ENCODE results near the gene SULT2B1.

SULT2B1 gene

DNA sequence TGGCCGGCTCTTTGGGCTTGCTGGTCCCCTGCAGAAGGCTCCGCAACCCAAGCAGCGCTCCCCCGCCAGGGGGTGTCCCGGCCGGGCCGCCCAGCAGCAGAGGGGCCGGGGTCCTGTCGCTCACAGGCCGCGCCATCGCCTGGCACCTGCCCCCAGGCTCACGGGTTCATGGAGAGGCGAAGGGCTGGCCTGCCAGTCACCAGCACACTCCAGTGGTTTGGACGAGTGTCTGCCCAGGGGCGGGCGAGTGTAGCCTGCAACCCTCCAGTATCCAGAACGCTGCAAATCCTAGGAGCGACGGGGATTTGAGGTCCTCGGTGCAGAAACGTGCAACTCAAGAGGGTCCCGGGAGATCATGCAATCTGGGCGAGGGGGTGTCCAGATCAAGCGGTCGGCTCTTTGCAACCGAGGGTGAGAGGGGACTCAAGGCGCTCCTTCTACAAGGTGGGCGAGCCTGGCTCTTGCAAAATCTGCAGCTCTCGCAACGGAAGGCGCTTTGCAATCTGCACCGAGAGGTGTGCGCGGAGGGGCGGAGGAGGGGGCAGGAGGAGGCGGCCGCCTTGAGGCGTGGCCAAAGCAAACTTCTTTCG is 85.0 kb downstream of the SULT2B1 start, which contains the start of gene DBP:
Gene DBP, minus strand, starts transcription at position 521 of the 590 bp plus-strand sequence. Its CDS starts 385 bp downstream, at position 136.
- TF ChIP-seq ZBTB7A (IDR thresholded peaks at IDR 0.05; ENCODE audit: low read depth) (peak; percentile 22), CEBPB (IDR thresholded peaks at IDR 0.05) (peak; percentile 66; the same call in 1 of the 2 replicates), YY1 (IDR thresholded peaks at IDR 0.05; ENCODE audit: low read depth) (no peak), MAX (IDR thresholded peaks at IDR 0.05) (no peak)

- TF ChIP-seq NFIC (IDR thresholded peaks at IDR 0.05) (0 out of 2 replicates have a peak, but pooled peaks have one; percentile 22), USF1 (IDR thresholded peaks at IDR 0.05) (peak; percentile 84), EP300 (IDR thresholded peaks at IDR 0.05; ENCODE audit: borderline replicate concordance) (no peak), CEBPB (IDR thresholded peaks at IDR 0.05) (no peak), EGR1 (IDR thresholded peaks at IDR 0.05) (no peak), TEAD4 (IDR thresholded peaks at IDR 0.05) (no peak), TCF12 (IDR thresholded peaks at IDR 0.05; ENCODE audit: low read depth) (peak; percentile 53), REST (IDR thresholded peaks at IDR 0.05; ENCODE audit: low read depth) (no peak), FOXM1 (IDR thresholded peaks at IDR 0.05; ENCODE audit: borderline replicate concordance, low read depth) (peak; percentile 83), MAX (IDR thresholded peaks at IDR 0.05) (peak; percentile 100), RAD21 (IDR thresholded peaks at IDR 0.05; ENCODE audit: low read depth) (no peak), YY1 (IDR thresholded peaks at IDR 0.05; ENCODE audit: low read depth) (no peak), ZBTB7A (IDR thresholded peaks at IDR 0.05; ENCODE audit: low read depth) (peak; percentile 53), TAF1 (IDR thresholded peaks at IDR 0.05; ENCODE audit: low read depth) (0 out of 2 replicates have a peak, but pooled peaks have one; percentile 16)
Measured at GRCh38 chr19:48637449-48637947, 85.5 kb downstream of the SULT2B1 start.

- TF ChIP-seq EP300 (IDR thresholded peaks at IDR 0.05; ENCODE audit: borderline replicate concordance) (peak; percentile 67), RAD21 (IDR thresholded peaks at IDR 0.05; ENCODE audit: low read depth) (no peak), NFIC (IDR thresholded peaks at IDR 0.05) (no peak), ZBTB7A (IDR thresholded peaks at IDR 0.05; ENCODE audit: low read depth) (peak; percentile 53; the same call in 1 of the 2 replicates), TAF1 (IDR thresholded peaks at IDR 0.05; ENCODE audit: low read depth) (0 out of 2 replicates have a peak, but pooled peaks have one; percentile 11)
Measured at GRCh38 chr19:48637948-48638830, 86.2 kb downstream of the SULT2B1 start.

DNA sequence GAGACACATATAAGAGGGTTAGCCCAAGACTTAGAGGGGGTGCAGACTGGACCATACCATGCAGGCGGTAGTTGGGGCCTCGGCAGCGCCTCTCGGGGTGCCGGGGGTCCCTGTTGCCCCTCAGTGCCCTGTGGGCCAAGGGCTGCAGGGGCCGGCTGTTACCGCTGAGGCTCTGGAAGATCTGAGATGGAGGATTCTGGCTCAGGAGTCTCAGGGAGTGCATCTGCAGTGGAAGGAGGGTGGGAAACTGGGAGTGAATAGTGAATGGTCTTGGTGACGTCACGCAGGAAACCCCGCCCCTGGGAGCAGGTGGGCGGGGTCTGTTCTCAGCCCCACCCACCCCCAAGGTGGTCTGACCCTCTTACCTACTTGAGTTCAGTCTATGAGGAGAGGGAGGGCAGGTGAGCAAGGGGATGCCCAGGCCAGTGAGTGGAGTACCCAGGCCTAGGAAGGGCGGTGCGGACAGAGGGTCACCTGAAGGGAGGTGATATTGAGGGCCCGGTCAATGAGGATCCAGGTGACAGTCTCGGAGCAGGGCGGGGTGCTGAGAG is 86.9 kb downstream of the SULT2B1 start:
- no peak for TF ChIP-seq TEAD4 (IDR thresholded peaks at IDR 0.05)
- TF ChIP-seq CREB1 (IDR thresholded peaks at IDR 0.05; ENCODE audit: low read depth): peak; percentile 19; the same call in 1 of the 2 replicates

DNA sequence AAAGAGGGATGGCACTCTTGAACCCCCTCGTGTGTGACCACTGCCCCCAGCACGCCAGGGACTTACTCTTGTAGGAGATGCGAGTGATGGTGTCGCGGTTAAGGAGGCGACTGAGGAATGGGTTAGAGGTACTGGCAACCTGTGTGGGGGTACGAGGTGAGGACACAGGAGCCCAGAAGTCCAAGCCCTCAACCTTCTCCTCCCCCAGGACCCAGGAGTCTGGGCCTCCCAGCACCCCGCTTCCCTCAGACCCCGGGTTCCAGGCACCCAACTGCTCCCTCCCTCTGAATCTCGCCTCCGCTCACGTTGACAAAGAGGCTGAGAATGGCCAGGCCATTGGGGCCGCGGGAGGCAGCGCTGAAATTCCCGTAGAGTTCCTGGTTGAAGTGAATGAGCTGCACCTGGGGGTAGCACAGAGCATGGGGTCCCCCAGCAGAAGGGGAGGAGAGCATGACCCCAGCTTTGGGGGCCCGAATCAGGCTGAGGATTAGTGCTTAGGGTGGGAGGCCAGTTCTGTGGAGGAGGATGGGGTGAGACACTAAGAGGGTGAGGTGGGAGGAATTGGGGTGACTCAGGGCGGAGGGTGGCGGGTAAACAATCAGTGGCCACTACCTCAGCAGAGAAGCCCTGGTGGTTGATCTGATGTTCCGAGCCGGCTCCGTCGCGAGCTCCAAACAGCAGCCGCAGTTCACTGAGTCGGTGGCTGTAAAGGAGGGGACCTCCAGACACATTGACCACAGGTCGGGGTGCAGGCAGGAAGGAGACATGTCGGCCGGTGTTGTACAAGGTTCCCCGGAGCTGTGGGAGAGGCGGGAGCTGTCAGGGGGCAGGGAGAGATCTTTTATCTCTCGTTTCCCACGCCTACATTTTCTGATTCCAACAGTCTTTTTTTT is 87.8 kb downstream of the SULT2B1 start:
- TF ChIP-seq USF1 (IDR thresholded peaks at IDR 0.05) (no peak), TEAD4 (IDR thresholded peaks at IDR 0.05) (no peak), MAX (IDR thresholded peaks at IDR 0.05) (no peak), TCF12 (IDR thresholded peaks at IDR 0.05; ENCODE audit: low read depth) (no peak), REST (IDR thresholded peaks at IDR 0.05; ENCODE audit: low read depth) (no peak), EGR1 (IDR thresholded peaks at IDR 0.05) (no peak), ZBTB7A (IDR thresholded peaks at IDR 0.05; ENCODE audit: low read depth) (no peak), TAF1 (IDR thresholded peaks at IDR 0.05; ENCODE audit: low read depth) (no peak), NFIC (IDR thresholded peaks at IDR 0.05) (no peak), FOXM1 (IDR thresholded peaks at IDR 0.05; ENCODE audit: borderline replicate concordance, low read depth) (no peak)

Measured in Ishikawa (cell line).